K562 (cell line): ENCODE data around the gene ENSA. TPM values are rescaled to one million over a fixed set of nuclear protein-coding genes. Genes with fewer than 3 reads are reported as not detected.

ENCODE experiments used
- ESRRB ChIP-seq: fragments of 250-450 bp; sonication (Bioruptor Pico); IDR thresholded peaks from 2 replicates; pipeline ENCODE4 v1.5.0; 2020; ENCODE audit warnings: mild to moderate bottlenecking, moderate library complexity, borderline replicate concordance
- MAFF ChIP-seq: IDR thresholded peaks from 2 replicates; pipeline ENCODE4 v1.6.1; 2012; ENCODE audit warnings: low read length, improper control_type of control experiment
- RBM34 ChIP-seq: fragments of 200-400 bp; formaldehyde crosslinking; IDR thresholded peaks from 2 replicates; pipeline ENCODE4 v1.6.1; 2018; ENCODE audit warnings: low read length, borderline replicate concordance; ENCODE audit not compliant: insufficient read depth
- RFX1 ChIP-seq: fragments of 450-650 bp; IDR thresholded peaks from 2 replicates; pipeline ENCODE4 v1.6.1; 2016; ENCODE audit warnings: mild to moderate bottlenecking, moderate library complexity
- RFX5 ChIP-seq: IDR thresholded peaks from 2 replicates; pipeline ENCODE4 v1.6.1; 2011; ENCODE audit warnings: low read depth, mild to moderate bottlenecking, improper control_type of control experiment, low read length
- SMARCC2 ChIP-seq: fragments of 450-650 bp; IDR thresholded peaks from 2 replicates; pipeline ENCODE4 v1.6.1; 2017; ENCODE audit warnings: antibody characterized with exemption, moderate library complexity, mild to moderate bottlenecking, low read depth
- SP1 ChIP-seq: sonication (generic); formaldehyde crosslinking; IDR thresholded peaks from 2 replicates; pipeline ENCODE4 v1.8.1; 2022; ENCODE audit warnings: mild to moderate bottlenecking, missing genetic modification reagents
- SRSF1 ChIP-seq: fragments of 200-400 bp; formaldehyde crosslinking; IDR thresholded peaks from 2 replicates; pipeline ENCODE4 v1.6.1; 2017; ENCODE audit warnings: mild to moderate bottlenecking, low read depth, low read length, moderate library complexity
- ZNF77 ChIP-seq: fragments of 250-450 bp; sonication (Bioruptor Pico); IDR thresholded peaks from 2 replicates; pipeline ENCODE4 v1.5.0; 2020
- polyA plus RNA-seq, 8 experiments: library from polyadenylated mRNA; depleted of rRNA in 4 of 8; stranded (reverse) in 5 of 8; unstranded in 3 of 8; fragments of >200 nt; fragmentation: Nextera tagmentation in 2 of 8; fragmentation: Illumina TruSeq in 1 of 8; extraction: Ambion mirVana in 2 of 8; extraction: Trizol in 1 of 8; gene quantifications; 2 replicates each; pipeline versions ENCODE4 v1.2.1 to v1.2.3, GENCODE V29; 2011 to 2014; ENCODE audit warnings: inconsistent platforms in 1 of 8, missing spikeins in 1 of 8
- total RNA-seq, 7 experiments: library from RNA; depleted of rRNA in 6 of 7; stranded (reverse); fragments of >200 nt in 6 of 7; fragmentation: Illumina TruSeq in 2 of 7; extraction: Trizol in 2 of 7; gene quantifications; 2 replicates each; pipeline versions ENCODE4 v1.2.1 to v1.2.3, GENCODE V29; 2011 to 2021; ENCODE audit warnings: low replicate concordance in 1 of 7
- TF ChIP-seq, protein P1 (sequence below): fragments of 250-450 bp; sonication (Bioruptor Pico); IDR thresholded peaks from 2 replicates; pipeline ENCODE4 v1.4.0; 2020; ENCODE audit warnings: mild to moderate bottlenecking, moderate library complexity
- TF ChIP-seq, protein P2 (sequence below): fragments of 450-650 bp; IDR thresholded peaks from 2 replicates; pipeline ENCODE4 v1.6.1; 2016; ENCODE audit warnings: mild to moderate bottlenecking
- TF ChIP-seq, protein P3 (sequence below): sonication (generic); formaldehyde crosslinking; IDR thresholded peaks from 2 replicates; pipeline ENCODE4 v1.8.0; 2023; ENCODE audit warnings: missing genetic modification reagents, mild to moderate bottlenecking, borderline replicate concordance
- TF ChIP-seq, protein P4 (sequence below), 2 experiments: fragments of 450-650 bp in 1 of 2; sonication (generic) in 1 of 2; formaldehyde crosslinking; conservative IDR thresholded peaks; 2 replicates each; pipeline versions ENCODE4 v1.4.0 to v1.8.1; 2020 to 2022; ENCODE audit warnings: mild to moderate bottlenecking in 1 of 2, missing genetic modification reagents in 1 of 2

ENSA gene
- total and polyA plus RNA-seq, 9 of the 15 experiments (the other 6 are each of a cell fraction or from before 2014, with no cell fraction given) = 68.1 to 605 (median 188) TPM

DNA sequence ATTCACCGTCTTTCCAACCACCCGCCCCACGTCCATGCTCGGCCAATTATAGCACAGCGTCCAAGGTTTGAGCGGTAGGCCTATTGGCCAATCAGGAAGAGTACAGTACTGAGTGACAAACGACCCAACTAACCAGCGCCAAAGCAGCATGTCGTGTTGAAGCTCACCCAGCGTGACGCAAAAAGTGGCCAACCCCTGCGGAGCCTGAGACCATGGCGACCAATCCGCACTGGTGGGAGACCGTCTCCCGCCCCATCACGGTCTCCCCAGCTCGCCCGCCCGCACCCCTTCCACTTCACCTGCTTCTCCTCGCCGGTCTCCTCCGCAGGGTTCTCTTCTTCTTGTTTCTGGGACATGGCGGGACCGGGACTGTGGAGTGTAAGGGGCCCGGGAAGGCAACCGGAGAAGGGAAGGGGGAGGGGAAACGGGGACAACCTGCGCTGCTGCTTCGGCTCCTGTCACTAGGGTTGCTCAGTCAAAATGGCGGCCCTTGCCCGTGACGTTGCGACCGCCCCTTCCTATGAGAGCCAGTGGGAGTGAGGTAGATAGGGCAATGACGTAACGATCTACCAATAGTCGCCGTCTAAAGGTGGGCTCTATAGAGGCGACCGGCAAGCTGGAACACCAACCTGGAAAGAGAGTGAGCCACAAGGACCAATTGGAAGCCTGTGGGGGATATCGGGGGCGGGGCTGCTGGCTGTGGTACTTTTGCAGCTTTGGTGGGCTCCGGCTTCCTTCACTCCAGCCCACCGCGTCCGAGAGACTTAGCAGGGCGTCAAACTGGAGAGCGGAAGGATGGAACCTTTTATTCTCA, at the start of gene ENSA (continued):
- TF ChIP-seq, protein P1, sequence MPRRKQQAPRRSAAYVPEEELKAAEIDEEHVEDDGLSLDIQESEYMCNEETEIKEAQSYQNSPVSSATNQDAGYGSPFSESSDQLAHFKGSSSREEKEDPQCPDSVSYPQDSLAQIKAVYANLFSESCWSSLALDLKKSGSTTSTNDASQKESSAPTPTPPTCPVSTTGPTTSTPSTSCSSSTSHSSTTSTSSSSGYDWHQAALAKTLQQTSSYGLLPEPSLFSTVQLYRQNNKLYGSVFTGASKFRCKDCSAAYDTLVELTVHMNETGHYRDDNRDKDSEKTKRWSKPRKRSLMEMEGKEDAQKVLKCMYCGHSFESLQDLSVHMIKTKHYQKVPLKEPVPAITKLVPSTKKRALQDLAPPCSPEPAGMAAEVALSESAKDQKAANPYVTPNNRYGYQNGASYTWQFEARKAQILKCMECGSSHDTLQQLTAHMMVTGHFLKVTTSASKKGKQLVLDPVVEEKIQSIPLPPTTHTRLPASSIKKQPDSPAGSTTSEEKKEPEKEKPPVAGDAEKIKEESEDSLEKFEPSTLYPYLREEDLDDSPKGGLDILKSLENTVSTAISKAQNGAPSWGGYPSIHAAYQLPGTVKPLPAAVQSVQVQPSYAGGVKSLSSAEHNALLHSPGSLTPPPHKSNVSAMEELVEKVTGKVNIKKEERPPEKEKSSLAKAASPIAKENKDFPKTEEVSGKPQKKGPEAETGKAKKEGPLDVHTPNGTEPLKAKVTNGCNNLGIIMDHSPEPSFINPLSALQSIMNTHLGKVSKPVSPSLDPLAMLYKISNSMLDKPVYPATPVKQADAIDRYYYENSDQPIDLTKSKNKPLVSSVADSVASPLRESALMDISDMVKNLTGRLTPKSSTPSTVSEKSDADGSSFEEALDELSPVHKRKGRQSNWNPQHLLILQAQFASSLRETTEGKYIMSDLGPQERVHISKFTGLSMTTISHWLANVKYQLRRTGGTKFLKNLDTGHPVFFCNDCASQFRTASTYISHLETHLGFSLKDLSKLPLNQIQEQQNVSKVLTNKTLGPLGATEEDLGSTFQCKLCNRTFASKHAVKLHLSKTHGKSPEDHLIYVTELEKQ (CRISPR knock-in tag) = no peak
- TF ChIP-seq RBM34 = no peak
- TF ChIP-seq, protein P2, sequence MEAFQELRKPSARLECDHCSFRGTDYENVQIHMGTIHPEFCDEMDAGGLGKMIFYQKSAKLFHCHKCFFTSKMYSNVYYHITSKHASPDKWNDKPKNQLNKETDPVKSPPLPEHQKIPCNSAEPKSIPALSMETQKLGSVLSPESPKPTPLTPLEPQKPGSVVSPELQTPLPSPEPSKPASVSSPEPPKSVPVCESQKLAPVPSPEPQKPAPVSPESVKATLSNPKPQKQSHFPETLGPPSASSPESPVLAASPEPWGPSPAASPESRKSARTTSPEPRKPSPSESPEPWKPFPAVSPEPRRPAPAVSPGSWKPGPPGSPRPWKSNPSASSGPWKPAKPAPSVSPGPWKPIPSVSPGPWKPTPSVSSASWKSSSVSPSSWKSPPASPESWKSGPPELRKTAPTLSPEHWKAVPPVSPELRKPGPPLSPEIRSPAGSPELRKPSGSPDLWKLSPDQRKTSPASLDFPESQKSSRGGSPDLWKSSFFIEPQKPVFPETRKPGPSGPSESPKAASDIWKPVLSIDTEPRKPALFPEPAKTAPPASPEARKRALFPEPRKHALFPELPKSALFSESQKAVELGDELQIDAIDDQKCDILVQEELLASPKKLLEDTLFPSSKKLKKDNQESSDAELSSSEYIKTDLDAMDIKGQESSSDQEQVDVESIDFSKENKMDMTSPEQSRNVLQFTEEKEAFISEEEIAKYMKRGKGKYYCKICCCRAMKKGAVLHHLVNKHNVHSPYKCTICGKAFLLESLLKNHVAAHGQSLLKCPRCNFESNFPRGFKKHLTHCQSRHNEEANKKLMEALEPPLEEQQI = no peak
- no peak for TF ChIP-seq ZNF77 (CRISPR knock-in tag)
- TF ChIP-seq, protein P3, sequence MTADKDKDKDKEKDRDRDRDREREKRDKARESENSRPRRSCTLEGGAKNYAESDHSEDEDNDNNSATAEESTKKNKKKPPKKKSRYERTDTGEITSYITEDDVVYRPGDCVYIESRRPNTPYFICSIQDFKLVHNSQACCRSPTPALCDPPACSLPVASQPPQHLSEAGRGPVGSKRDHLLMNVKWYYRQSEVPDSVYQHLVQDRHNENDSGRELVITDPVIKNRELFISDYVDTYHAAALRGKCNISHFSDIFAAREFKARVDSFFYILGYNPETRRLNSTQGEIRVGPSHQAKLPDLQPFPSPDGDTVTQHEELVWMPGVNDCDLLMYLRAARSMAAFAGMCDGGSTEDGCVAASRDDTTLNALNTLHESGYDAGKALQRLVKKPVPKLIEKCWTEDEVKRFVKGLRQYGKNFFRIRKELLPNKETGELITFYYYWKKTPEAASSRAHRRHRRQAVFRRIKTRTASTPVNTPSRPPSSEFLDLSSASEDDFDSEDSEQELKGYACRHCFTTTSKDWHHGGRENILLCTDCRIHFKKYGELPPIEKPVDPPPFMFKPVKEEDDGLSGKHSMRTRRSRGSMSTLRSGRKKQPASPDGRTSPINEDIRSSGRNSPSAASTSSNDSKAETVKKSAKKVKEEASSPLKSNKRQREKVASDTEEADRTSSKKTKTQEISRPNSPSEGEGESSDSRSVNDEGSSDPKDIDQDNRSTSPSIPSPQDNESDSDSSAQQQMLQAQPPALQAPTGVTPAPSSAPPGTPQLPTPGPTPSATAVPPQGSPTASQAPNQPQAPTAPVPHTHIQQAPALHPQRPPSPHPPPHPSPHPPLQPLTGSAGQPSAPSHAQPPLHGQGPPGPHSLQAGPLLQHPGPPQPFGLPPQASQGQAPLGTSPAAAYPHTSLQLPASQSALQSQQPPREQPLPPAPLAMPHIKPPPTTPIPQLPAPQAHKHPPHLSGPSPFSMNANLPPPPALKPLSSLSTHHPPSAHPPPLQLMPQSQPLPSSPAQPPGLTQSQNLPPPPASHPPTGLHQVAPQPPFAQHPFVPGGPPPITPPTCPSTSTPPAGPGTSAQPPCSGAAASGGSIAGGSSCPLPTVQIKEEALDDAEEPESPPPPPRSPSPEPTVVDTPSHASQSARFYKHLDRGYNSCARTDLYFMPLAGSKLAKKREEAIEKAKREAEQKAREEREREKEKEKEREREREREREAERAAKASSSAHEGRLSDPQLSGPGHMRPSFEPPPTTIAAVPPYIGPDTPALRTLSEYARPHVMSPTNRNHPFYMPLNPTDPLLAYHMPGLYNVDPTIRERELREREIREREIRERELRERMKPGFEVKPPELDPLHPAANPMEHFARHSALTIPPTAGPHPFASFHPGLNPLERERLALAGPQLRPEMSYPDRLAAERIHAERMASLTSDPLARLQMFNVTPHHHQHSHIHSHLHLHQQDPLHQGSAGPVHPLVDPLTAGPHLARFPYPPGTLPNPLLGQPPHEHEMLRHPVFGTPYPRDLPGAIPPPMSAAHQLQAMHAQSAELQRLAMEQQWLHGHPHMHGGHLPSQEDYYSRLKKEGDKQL (CRISPR knock-in tag) = no peak
- no peak for TF ChIP-seq SRSF1
- TF ChIP-seq RFX1 = peak; percentile 87
- no peak for TF ChIP-seq MAFF
- no peak for TF ChIP-seq SMARCC2
- TF ChIP-seq, protein P4, sequence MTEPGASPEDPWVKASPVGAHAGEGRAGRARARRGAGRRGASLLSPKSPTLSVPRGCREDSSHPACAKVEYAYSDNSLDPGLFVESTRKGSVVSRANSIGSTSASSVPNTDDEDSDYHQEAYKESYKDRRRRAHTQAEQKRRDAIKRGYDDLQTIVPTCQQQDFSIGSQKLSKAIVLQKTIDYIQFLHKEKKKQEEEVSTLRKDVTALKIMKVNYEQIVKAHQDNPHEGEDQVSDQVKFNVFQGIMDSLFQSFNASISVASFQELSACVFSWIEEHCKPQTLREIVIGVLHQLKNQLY (CRISPR knock-in tag; conservative IDR thresholded peaks at IDR 0.05) = no peak
- TF ChIP-seq SP1 (CRISPR knock-in tag) = peak; percentile 93
- TF ChIP-seq ESRRB (CRISPR knock-in tag) = no peak
- no peak for TF ChIP-seq RFX5
